ENCODE measurements around the gene KRT32.

DNA sequence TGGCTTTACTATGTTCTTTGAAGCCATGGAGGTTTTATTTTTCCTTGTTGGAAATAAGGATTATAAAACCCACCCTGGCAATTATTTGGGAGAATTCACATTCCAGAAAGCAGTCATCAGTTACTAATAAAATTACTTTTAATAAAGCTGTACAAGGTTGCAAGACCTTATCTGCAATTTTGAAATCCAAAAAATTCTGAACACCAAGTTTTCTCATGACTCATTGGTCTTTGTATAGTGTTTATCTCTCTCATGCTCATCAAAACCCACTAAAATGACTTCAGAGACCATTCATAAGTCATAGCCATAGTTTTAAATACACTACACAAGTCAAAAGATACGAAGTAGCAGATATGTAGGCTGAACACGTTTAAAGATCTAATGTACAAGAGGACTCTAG lies 20.4 kb downstream of the KRT32 start:
- TF ChIP-seq POLR2A (IDR thresholded peaks at IDR 0.05) (no peak), CTCF (IDR thresholded peaks at IDR 0.05 in 4 of 5, conservative IDR thresholded peaks at IDR 0.05 in 1 of 5) (no peak)
